H1 (cell line): ENCODE data around the gene C22orf31. TPM values are rescaled to one million over a fixed set of nuclear protein-coding genes. Genes with fewer than 3 reads are reported as not detected.

Experiments
- CTCF ChIA-PET: fragments of 300-600 bp; sonication (Branson Sonifier 250); formaldehyde crosslinking; loops from one replicate; lab custom pipeline; 2021; ENCODE audit not compliant: partially characterized antibody; lab: Charles Lee
- POLR2A ChIA-PET: fragments of 300-600 bp; sonication (Branson Sonifier 250); formaldehyde crosslinking; loops from one replicate; lab custom pipeline; 2021; ENCODE audit warnings: inconsistent platforms; ENCODE audit not compliant: partially characterized antibody; lab: Charles Lee
- DNase-seq, 2 experiments: peaks; one replicate each; pipeline versions ENCODE4 v3.0.0 to v3.0.0-alpha.2; 2010 to 2022; ENCODE audit warnings: low spot score in 2 of 2, low read depth in 1 of 2, mixed read lengths in 1 of 2
- FAIRE-seq: peaks from 2 replicates; lab custom pipeline; 2011; peaks lifted over from hg19 to GRCh38; lab: Jason Lieb, UNC
- H2AFZ ChIP-seq: 2 replicates; pipeline ENCODE4 v1.8.1; 2012; ENCODE audit warnings: low read length, inconsistent platforms
- H2AK5ac ChIP-seq: 2 replicates; pipeline ENCODE4 v1.6.1; 2013; ENCODE audit warnings: low read depth, low read length
- H2BK120ac ChIP-seq: replicated peaks from 2 replicates; pipeline ENCODE3; 2013; ENCODE audit warnings: low read depth, low read length, inconsistent platforms
- H2BK12ac ChIP-seq: 2 replicates; pipeline ENCODE4 v1.6.1; 2013; ENCODE audit warnings: low read depth, low read length
- H2BK15ac ChIP-seq: 2 replicates; pipeline ENCODE4 v1.6.1; 2013; ENCODE audit warnings: low read length
- H2BK20ac ChIP-seq: 2 replicates; pipeline ENCODE4 v1.6.1; 2013; ENCODE audit warnings: low read length
- H2BK5ac ChIP-seq: 2 replicates; pipeline ENCODE4 v1.6.1; 2013; ENCODE audit warnings: low read depth, low read length
- H3K14ac ChIP-seq: 2 replicates; pipeline ENCODE4 v1.6.1; 2013; ENCODE audit warnings: inconsistent platforms; ENCODE audit not compliant: insufficient read length
- H3K18ac ChIP-seq: 2 replicates; pipeline ENCODE4 v1.6.1; 2013; ENCODE audit warnings: low read length; ENCODE audit errors: extremely low read depth
- H3K23ac ChIP-seq: 2 replicates; pipeline ENCODE4 v1.6.1; 2013; ENCODE audit warnings: inconsistent platforms; ENCODE audit not compliant: insufficient read length
- H3K23me2 ChIP-seq: 2 replicates; pipeline ENCODE4 v1.6.1; 2013; ENCODE audit warnings: low read depth, low read length
- H3K27ac ChIP-seq: 2 replicates; pipeline ENCODE4 v1.6.1; 2011; ENCODE audit warnings: low read depth, low read length, inconsistent platforms
- H3K27me3 ChIP-seq, 4 experiments: replicated peaks in 1 of 4; 1 replicate in 1 of 4; 2 replicates in 3 of 4; pipeline versions ENCODE4 v1.6.1 to v1.8.1; 2011 to 2013; ENCODE audit warnings: low read length in 3 of 4, mild to moderate bottlenecking in 3 of 4, inconsistent platforms in 2 of 4, mixed read lengths in 2 of 4, moderate library complexity in 1 of 4; ENCODE audit not compliant: control insufficient read depth in 3 of 4, insufficient read depth in 3 of 4; ENCODE audit errors: extremely low read depth in 1 of 4
- H3K36me3 ChIP-seq, 4 experiments: 2 replicates each; pipeline versions ENCODE4 v1.6.1 to v1.8.1; 2011 to 2013; ENCODE audit warnings: mild to moderate bottlenecking in 4 of 4, low read length in 3 of 4, moderate library complexity in 2 of 4, control low read depth in 1 of 4, inconsistent platforms in 1 of 4; ENCODE audit not compliant: insufficient read depth in 4 of 4, control insufficient read depth in 2 of 4
- H3K4ac ChIP-seq: replicated peaks from 2 replicates; pipeline ENCODE3; 2013; ENCODE audit warnings: low read length, low read depth, mixed read lengths, inconsistent platforms; ENCODE audit not compliant: insufficient read length
- H3K4me1 ChIP-seq, 4 experiments: replicated peaks in 1 of 4; 1 replicate in 1 of 4; 2 replicates in 3 of 4; pipeline versions ENCODE4 v1.6.1 to v1.8.1; 2011 to 2013; ENCODE audit warnings: low read length in 3 of 4, inconsistent platforms in 2 of 4, mixed read lengths in 1 of 4; ENCODE audit not compliant: insufficient read depth in 4 of 4, control insufficient read depth in 3 of 4
- H3K4me2 ChIP-seq, 2 experiments: 2 replicates each; pipeline versions ENCODE4 v1.6.1 to v1.8.1; 2011 to 2013; ENCODE audit warnings: low read depth in 2 of 2, low read length in 2 of 2, control low read depth in 1 of 2, inconsistent platforms in 1 of 2, mild to moderate bottlenecking in 1 of 2; ENCODE audit not compliant: insufficient read depth in 1 of 2
- H3K4me3 ChIP-seq, 4 experiments: fragments of 200-600, 300-600 bp in 1 of 4; sonication (generic), shearing (Covaris generic), sonication (Bioruptor Twin) in 1 of 4; 2 replicates each; pipeline versions ENCODE4 v1.5.1 to v1.8.1; 2011 to 2016; ENCODE audit warnings: low read length in 4 of 4, low read depth in 3 of 4, control low read depth in 2 of 4, inconsistent platforms in 2 of 4, mild to moderate bottlenecking in 2 of 4, mixed read lengths in 1 of 4, moderate library complexity in 1 of 4; ENCODE audit not compliant: insufficient read depth in 2 of 4; ENCODE audit errors: extremely low read depth in 1 of 4
- H3K56ac ChIP-seq: replicated peaks from 2 replicates; pipeline ENCODE3; 2013; ENCODE audit warnings: low read depth, mild to moderate bottlenecking, mixed read lengths, low read length, inconsistent platforms; ENCODE audit not compliant: insufficient read length
- H3K79me1 ChIP-seq: 2 replicates; pipeline ENCODE4 v1.6.1; 2013; ENCODE audit warnings: low read depth, low read length, control low read depth
- H3K79me2 ChIP-seq, 2 experiments: 2 replicates each; pipeline versions ENCODE4 v1.6.1 to v1.8.1; 2012 to 2013; ENCODE audit warnings: low read length in 2 of 2, mild to moderate bottlenecking in 2 of 2, inconsistent platforms in 1 of 2; ENCODE audit not compliant: insufficient read depth in 2 of 2, control insufficient read depth in 1 of 2
- H3K9ac ChIP-seq, 4 experiments: replicated peaks in 1 of 4; 1 replicate in 1 of 4; 2 replicates in 3 of 4; pipeline versions ENCODE4 v1.6.1 to v1.8.1; 2011 to 2013; ENCODE audit warnings: low read depth in 3 of 4, low read length in 3 of 4, control low read depth in 2 of 4, mild to moderate bottlenecking in 2 of 4, moderate library complexity in 2 of 4, inconsistent platforms in 1 of 4; ENCODE audit errors: extremely low read depth in 1 of 4
- H3K9me3 ChIP-seq, 2 experiments: 2 replicates each; pipeline versions ENCODE4 v1.6.1 to v1.8.1; 2012 to 2013; ENCODE audit warnings: mild to moderate bottlenecking in 2 of 2, moderate library complexity in 2 of 2, control low read depth in 1 of 2, inconsistent platforms in 1 of 2, low read depth in 1 of 2, low read length in 1 of 2, mixed read lengths in 1 of 2; ENCODE audit not compliant: insufficient read depth in 2 of 2
- H4K20me1 ChIP-seq, 2 experiments: replicated peaks in 1 of 2; 2 replicates each; pipeline versions ENCODE3 to v1.8.1; 2011 to 2013; ENCODE audit warnings: inconsistent platforms in 2 of 2, low read length in 2 of 2, mild to moderate bottlenecking in 1 of 2; ENCODE audit not compliant: insufficient read depth in 2 of 2, control insufficient read depth in 1 of 2
- H4K5ac ChIP-seq: 2 replicates; pipeline ENCODE4 v1.6.1; 2013; ENCODE audit warnings: low read length, low read depth, mixed read lengths, inconsistent platforms; ENCODE audit not compliant: insufficient read length
- H4K8ac ChIP-seq: 2 replicates; pipeline ENCODE4 v1.8.0; 2013; ENCODE audit warnings: mild to moderate bottlenecking, moderate library complexity, low read length, inconsistent platforms; ENCODE audit not compliant: insufficient read depth; ENCODE audit errors: extremely low read depth
- H4K91ac ChIP-seq: replicated peaks from 2 replicates; pipeline ENCODE3; 2013; ENCODE audit warnings: low read length, mixed read lengths, inconsistent platforms; ENCODE audit not compliant: insufficient read length
- BCL11A ChIP-seq, 2 experiments: IDR thresholded peaks; one replicate each; pipeline ENCODE4 v1.6.1; 2011; ENCODE audit warnings: low read depth in 2 of 2, low read length in 2 of 2, mild to moderate bottlenecking in 2 of 2
- BRCA1 ChIP-seq: IDR thresholded peaks from 2 replicates; pipeline ENCODE4 v1.6.1; 2012; ENCODE audit warnings: low read depth, low read length, improper control_type of control experiment
- CEBPB ChIP-seq: IDR thresholded peaks from 2 replicates; pipeline ENCODE4 v1.6.1; 2012; ENCODE audit warnings: low read depth, low read length
- CREB1 ChIP-seq: IDR thresholded peaks from 2 replicates; pipeline ENCODE4 v1.6.1; 2012; ENCODE audit warnings: inconsistent platforms
- EGR1 ChIP-seq: IDR thresholded peaks from 2 replicates; pipeline ENCODE4 v1.6.1; 2011; ENCODE audit warnings: low read depth, low read length, borderline replicate concordance
- FOSL1 ChIP-seq: IDR thresholded peaks from 2 replicates; pipeline ENCODE4 v1.6.1; 2011; ENCODE audit warnings: mild to moderate bottlenecking, low read depth, low read length, moderate library complexity; ENCODE audit not compliant: insufficient read depth
- GABPA ChIP-seq: IDR thresholded peaks from 2 replicates; pipeline ENCODE4 v1.6.1; 2011; ENCODE audit warnings: mild to moderate bottlenecking, low read length, moderate library complexity, borderline replicate concordance; ENCODE audit not compliant: insufficient read depth
- POU5F1 ChIP-seq: IDR thresholded peaks from 2 replicates; pipeline ENCODE4 v1.6.1; 2011; ENCODE audit warnings: low read depth, mild to moderate bottlenecking, low read length, moderate library complexity
- RBBP5 ChIP-seq: IDR thresholded peaks from 2 replicates; pipeline ENCODE4 v1.7.1; 2012; ENCODE audit warnings: low read depth, mild to moderate bottlenecking, inconsistent platforms, low read length, moderate library complexity, borderline replicate concordance
- SP4 ChIP-seq: IDR thresholded peaks from 2 replicates; pipeline ENCODE4 v1.6.1; 2012; ENCODE audit warnings: low read length, inconsistent platforms
- TAF1 ChIP-seq: IDR thresholded peaks from 2 replicates; pipeline ENCODE4 v1.6.1; 2011; ENCODE audit warnings: mild to moderate bottlenecking, low read depth, low read length
- TEAD4 ChIP-seq: IDR thresholded peaks from 2 replicates; pipeline ENCODE4 v1.6.1; 2012; ENCODE audit warnings: low read depth, low read length, inconsistent platforms, mixed read lengths
- WGBS, 2 experiments: shearing (Covaris generic) in 1 of 2; methylation state at CpG; one replicate each; pipeline versions ENCODE4 v1.1.6 to v1.1.7; 2013 to 2015; ENCODE audit warnings: low lambda C conversion rate in 2 of 2, mixed read lengths in 2 of 2, inconsistent platforms in 1 of 2, low coverage in 1 of 2, missing lambda C conversion rate in 1 of 2; ENCODE audit not compliant: insufficient replicate concordance in 2 of 2, insufficient coverage in 1 of 2, insufficient read length in 1 of 2; ENCODE audit errors: extremely low coverage in 1 of 2, missing lambda C conversion rate in 1 of 2; 5-methylcytosine and 5-hydroxymethylcytosine counted together
- polyA plus RNA-seq, 7 experiments: library from polyadenylated mRNA; depleted of rRNA in 3 of 7; stranded (reverse) in 5 of 7; unstranded in 2 of 7; fragments of >200 nt in 5 of 7; fragments of 200-250 nt in 2 of 7; gene quantifications; 1 replicate in 5 of 7; 2 replicates in 1 of 7; 4 replicates in 1 of 7; pipeline versions ENCODE4 v1.2.1 to v1.2.3, GENCODE V29; 2011 to 2013; ENCODE audit warnings: missing spikeins in 2 of 7, mixed read lengths in 2 of 7
- total RNA-seq: library from RNA; stranded (reverse); fragmentation: NEBNext Ultra II Directional; extraction: Animal tissue kit (Norgen Biotek cat#: 25700); gene quantifications from 2 replicates; pipeline ENCODE4 v1.2.1, GENCODE V29; 2021
- TF ChIP-seq, protein P1 (sequence below): IDR thresholded peaks from 2 replicates; pipeline ENCODE4 v1.6.1; 2012; ENCODE audit warnings: inconsistent platforms

The C22orf31 gene
- total and polyA plus RNA-seq, 2 of the 8 experiments (the other 6 are each of a cell fraction or from before 2014, with no cell fraction given), result not detected

DNA sequence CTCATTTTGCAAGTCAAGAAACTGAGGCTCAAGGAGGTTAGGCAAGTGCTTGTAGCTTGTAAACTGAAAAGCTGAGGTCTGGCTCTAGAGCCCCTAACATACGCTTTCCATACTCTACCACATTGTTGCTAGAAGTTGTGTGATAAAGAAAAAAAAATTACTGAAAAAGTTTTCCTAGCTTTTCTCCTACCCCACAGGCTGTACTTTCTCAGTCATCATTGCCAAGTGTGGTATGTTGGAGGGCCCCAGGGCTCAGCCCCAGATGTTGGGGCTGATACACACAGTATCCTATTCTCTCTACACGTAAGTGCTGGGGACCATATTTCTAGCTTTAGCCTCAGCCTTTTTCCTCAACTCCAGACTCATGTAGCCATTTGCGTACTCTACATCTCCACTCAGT, 27.2 kb upstream of the C22orf31 start:
- H3K14ac ChIP-seq, result no peak overlapping the region
- no peak overlapping the region for H3K56ac ChIP-seq
- no peaks in the 10 kb centered on the region for H3K79me1 ChIP-seq
- POLR2A ChIA-PET, result no interaction called here
- H4K20me1 ChIP-seq, result peaks cover 0 to 1% of the 10 kb centered on the region in 2 experiments
- H4K5ac ChIP-seq, result no peak overlapping the region
- no peak overlapping the region for H3K27ac ChIP-seq
- FAIRE-seq (no peak), DNase-seq (no peak)
- no peak overlapping the region for H3K4me2 ChIP-seq
- H2BK120ac ChIP-seq, result no peak overlapping the region
- peaks cover 0 to 3% (median 2%) of the 10 kb centered on the region in 4 experiments; a peak in 3 of 7 replicates for H3K4me1 ChIP-seq
- no peak overlapping the region for H2AK5ac ChIP-seq
- no peak overlapping the region for H2BK12ac ChIP-seq
- no peaks in the 10 kb centered on the region for H3K27me3 ChIP-seq
- no peak overlapping the region for H3K23ac ChIP-seq
- TF ChIP-seq CEBPB (no peak), SP4 (no peak), FOSL1 (no peak), TEAD4 (no peak), RBBP5 (no peak), POU5F1 (no peak), TAF1 (no peak), CREB1 (no peak), GABPA (no peak), BRCA1 (no peak), EGR1 (no peak), BCL11A (IDR thresholded peaks at IDR 0.05; ENCODE audit: low read depth in 2 of 2, low read length in 2 of 2) (no peak)
- TF ChIP-seq, protein P1, sequence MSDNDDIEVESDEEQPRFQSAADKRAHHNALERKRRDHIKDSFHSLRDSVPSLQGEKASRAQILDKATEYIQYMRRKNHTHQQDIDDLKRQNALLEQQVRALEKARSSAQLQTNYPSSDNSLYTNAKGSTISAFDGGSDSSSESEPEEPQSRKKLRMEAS, result no peak
- H4K8ac ChIP-seq, result no peak overlapping the region
- H2BK15ac ChIP-seq, result no peak overlapping the region
- H3K9ac ChIP-seq, result no peak overlapping the region
- H3K4ac ChIP-seq, result no peak overlapping the region
- H2BK20ac ChIP-seq, result no peak overlapping the region
- no peak overlapping the region for H4K91ac ChIP-seq
- H3K18ac ChIP-seq, result no peak overlapping the region
- H3K4me3 ChIP-seq, result no peak overlapping the region
- WGBS, 2 experiments, result 91% methylated on average over 3 of the region's 3 CpGs; no CpG with 5 or more reads in 1 of the 2 experiments
- H3K36me3 ChIP-seq, result no peaks in the 10 kb centered on the region
- no peak overlapping the region for H2AFZ ChIP-seq
- H3K23me2 ChIP-seq, result no peaks in the 10 kb centered on the region
- no peak overlapping the region for H2BK5ac ChIP-seq
- no peaks in the 10 kb centered on the region for H3K79me2 ChIP-seq
- CTCF ChIA-PET, result interaction anchor here (0.8 to 2.5 kb wide), 6 partner anchors 9 to 157 kb away, joined by 3 to 10 read pairs (median 6); no protein-coding TSS in a partner anchor
- no peaks in the 10 kb centered on the region for H3K9me3 ChIP-seq
